UCSD-AML1 (cell line): Measurements from ENCODE around the gene RNF214.
A peak's percentile ranks its signal among the peaks of the same experiment; 100 is the strongest.
"Not testable (repeated sequence)": the region's sequence is repeated elsewhere in the genome, so short reads cannot be mapped to it uniquely, and the experiment has no call there.

Experiments
- DNase-seq: peaks from one replicate; lab custom pipeline; 2025; ENCODE audit not compliant: unreplicated experiment; lab: John Stamatoyannopoulos, UW

The RNF214 gene

GRCh38 chr11:117232092-117232878 lies at the start of gene RNF214:
Gene RNF214 (plus strand): TSS chr11:117232671. CDS start chr11:117234273, 1,602 bp downstream.
- DNase-seq: peak; percentile 89

GRCh38 chr11:117183178-117183577 lies 49.3 kb upstream of the RNF214 start:
- DNase-seq: not testable (repeated sequence)

GRCh38 chr11:117183724-117184349 lies 48.6 kb upstream of the RNF214 start:
- no peak for DNase-seq

GRCh38 chr11:117185736-117186430 lies 46.6 kb upstream of the RNF214 start:
- DNase-seq: no peak

GRCh38 chr11:117186431-117186761 lies 46.1 kb upstream of the RNF214 start:
- DNase-seq: no peak

- no peak for DNase-seq
Measured at GRCh38 chr11:117187007-117187406, 45.5 kb upstream of the RNF214 start.

GRCh38 chr11:117187428-117187798 lies 45.1 kb upstream of the RNF214 start:
- no peak for DNase-seq

- no peak for DNase-seq
Measured at GRCh38 chr11:117187799-117188481, 44.5 kb upstream of the RNF214 start.

GRCh38 chr11:117188620-117189081 lies 43.8 kb upstream of the RNF214 start:
- DNase-seq: no peak

- no peak for DNase-seq
Measured at GRCh38 chr11:117189191-117189940, 43.1 kb upstream of the RNF214 start.

GRCh38 chr11:117189941-117190544 lies 42.4 kb upstream of the RNF214 start:
- DNase-seq: no peak

GRCh38 chr11:117191680-117192400 lies 40.6 kb upstream of the RNF214 start:
- DNase-seq: no peak

GRCh38 chr11:117192401-117192875 lies 40.0 kb upstream of the RNF214 start:
- no peak for DNase-seq

GRCh38 chr11:117193130-117194020 lies 39.1 kb upstream of the RNF214 start:
- DNase-seq: no peak

GRCh38 chr11:117194267-117194666 lies 38.2 kb upstream of the RNF214 start:
- no peak for DNase-seq

- DNase-seq: no peak
Measured at GRCh38 chr11:117195258-117195657, 37.2 kb upstream of the RNF214 start.

- no peak for DNase-seq
Measured at GRCh38 chr11:117195761-117196160, 36.7 kb upstream of the RNF214 start.

- no peak for DNase-seq
Measured at GRCh38 chr11:117197006-117197405, 35.5 kb upstream of the RNF214 start.
